K562 (cell line): Measurements from ENCODE around the gene RAB31. TPM values are rescaled to one million over a fixed set of nuclear protein-coding genes. Genes with fewer than 3 reads are reported as not detected.

Experiments used
- CEBPZ ChIP-seq: fragments of 150-350 bp; IDR thresholded peaks from 2 replicates; pipeline ENCODE4 v1.6.1; 2014; ENCODE audit warnings: low read depth, mild to moderate bottlenecking, low read length, borderline replicate concordance
- CHD4 ChIP-seq: fragments of 200-600 bp; sonication (generic); IDR thresholded peaks from 3 replicates; pipeline ENCODE4 v1.6.1; 2012; ENCODE audit warnings: low read depth, mild to moderate bottlenecking, mixed read lengths, low read length, inconsistent platforms; ENCODE audit not compliant: insufficient read depth, insufficient replicate concordance, poor library complexity, severe bottlenecking
- ETV5 ChIP-seq: sonication (generic); formaldehyde crosslinking; IDR thresholded peaks from 2 replicates; pipeline ENCODE4 v1.4.0; 2020; ENCODE audit warnings: low read depth, mild to moderate bottlenecking, missing genetic modification reagents
- GATAD2A ChIP-seq: fragments of 450-650 bp; IDR thresholded peaks from 2 replicates; pipeline ENCODE4 v1.6.1; 2017
- HDAC6 ChIP-seq: IDR thresholded peaks from 2 replicates; pipeline ENCODE4 v1.6.1; 2012; ENCODE audit warnings: low read depth, mild to moderate bottlenecking, control low read depth, inconsistent platforms, low read length, moderate library complexity
- KLF16 ChIP-seq: IDR thresholded peaks from 2 replicates; pipeline ENCODE4 v1.6.1; 2016; ENCODE audit warnings: antibody characterized with exemption
- LARP7 ChIP-seq: fragments of 450-650 bp; IDR thresholded peaks from 2 replicates; pipeline ENCODE4 v1.6.1; 2016
- NELFE ChIP-seq: IDR thresholded peaks from 2 replicates; pipeline ENCODE4 v1.6.1; 2011; ENCODE audit warnings: mild to moderate bottlenecking; ENCODE audit not compliant: insufficient read depth, insufficient read length
- NFXL1 ChIP-seq: fragments of 450-650 bp; formaldehyde crosslinking; IDR thresholded peaks from 2 replicates; pipeline ENCODE4 v1.4.0; 2021; ENCODE audit warnings: mild to moderate bottlenecking
- POLR2B ChIP-seq: fragments of 450-650 bp; IDR thresholded peaks from 2 replicates; pipeline ENCODE4 v1.6.1; 2018; ENCODE audit warnings: low read depth; ENCODE audit not compliant: partially characterized antibody
- PTRF ChIP-seq: fragments of 450-650 bp; IDR thresholded peaks from 2 replicates; pipeline ENCODE4 v1.6.1; 2016; ENCODE audit warnings: mild to moderate bottlenecking, missing genetic modification characterization, missing compliant biosample characterization
- SMAD1 ChIP-seq: fragments of 150-350 bp; IDR thresholded peaks from 2 replicates; pipeline ENCODE4 v1.6.1; 2014; ENCODE audit warnings: low read length, low read depth; ENCODE audit not compliant: partially characterized antibody
- TCF7L2 ChIP-seq: fragments of 150-350 bp; IDR thresholded peaks from 2 replicates; pipeline ENCODE4 v1.6.1; 2016; ENCODE audit warnings: low read depth, mild to moderate bottlenecking, low read length, moderate library complexity
- TEAD1 ChIP-seq, 2 experiments: fragments of 450-650 bp in 1 of 2; sonication (generic) in 1 of 2; formaldehyde crosslinking; IDR thresholded peaks; 2 replicates each; pipeline versions ENCODE4 v1.4.0 to v1.8.0; 2020 to 2022; ENCODE audit warnings: mild to moderate bottlenecking in 2 of 2, missing genetic modification reagents in 1 of 2
- TEAD2 ChIP-seq: fragments of 450-650 bp; IDR thresholded peaks from 2 replicates; pipeline ENCODE4 v1.6.1; 2016; ENCODE audit warnings: missing genetic modification characterization, control low read depth, missing compliant biosample characterization
- ZBTB17 ChIP-seq: fragments of 450-650 bp; formaldehyde crosslinking; IDR thresholded peaks from 2 replicates; pipeline ENCODE4 v1.4.0; 2020; ENCODE audit warnings: mild to moderate bottlenecking
- ZBTB26 ChIP-seq: fragments of 450-650 bp; formaldehyde crosslinking; IDR thresholded peaks from 2 replicates; pipeline ENCODE4 v1.4.0; 2022; ENCODE audit warnings: missing genetic modification characterization
- ZNF518B ChIP-seq: fragments of 250-450 bp; sonication (Bioruptor Pico); IDR thresholded peaks from 2 replicates; pipeline ENCODE4 v1.5.0; 2021; ENCODE audit warnings: mild to moderate bottlenecking, moderate library complexity
- ZNF583 ChIP-seq: fragments of 250-450 bp; sonication (Bioruptor Pico); IDR thresholded peaks from 2 replicates; pipeline ENCODE4 v1.4.0; 2020
- ZNF589 ChIP-seq: fragments of 200-800 bp; sonication (Bioruptor generic); IDR thresholded peaks from 2 replicates; pipeline ENCODE4 v1.6.1; 2016; ENCODE audit warnings: low read depth, missing genetic modification characterization, missing compliant biosample characterization
- polyA plus RNA-seq, 8 experiments: library from polyadenylated mRNA; depleted of rRNA in 4 of 8; stranded (reverse) in 5 of 8; unstranded in 3 of 8; fragments of >200 nt; fragmentation: Nextera tagmentation in 2 of 8; fragmentation: Illumina TruSeq in 1 of 8; extraction: Ambion mirVana in 2 of 8; extraction: Trizol in 1 of 8; gene quantifications; 2 replicates each; pipeline versions ENCODE4 v1.2.1 to v1.2.3, GENCODE V29; 2011 to 2014; ENCODE audit warnings: inconsistent platforms in 1 of 8, missing spikeins in 1 of 8
- total RNA-seq, 7 experiments: library from RNA; depleted of rRNA in 6 of 7; stranded (reverse); fragments of >200 nt in 6 of 7; fragmentation: Illumina TruSeq in 2 of 7; extraction: Trizol in 2 of 7; gene quantifications; 2 replicates each; pipeline versions ENCODE4 v1.2.1 to v1.2.3, GENCODE V29; 2011 to 2021; ENCODE audit warnings: low replicate concordance in 1 of 7

RAB31 gene
- total and polyA plus RNA-seq, 9 of the 15 experiments (the other 6 are each of a cell fraction or from before 2014, with no cell fraction given), result 20.7 to 70.4 (median 41.3) TPM

GRCh38 chr18:9743200-9744016 lies 35.3 kb downstream of the RAB31 start (continued):
- no peak for TF ChIP-seq CEBPZ
- peak; percentile 72 for TF ChIP-seq ETV5
- no peak for TF ChIP-seq NELFE
- TF ChIP-seq TEAD2 (tag), result peak; percentile 63; the same call in 1 of the 2 replicates
- 0 out of 2 replicates have a peak, but pooled peaks have one; percentile 37 for TF ChIP-seq ZBTB26 (CRISPR knock-in tag)
- peak; percentile 45 for TF ChIP-seq POLR2B
- 0 out of 2 replicates have a peak, but pooled peaks have one; percentile 6 for TF ChIP-seq LARP7
- peak; percentile 82 to 84 for TF ChIP-seq TEAD1 (CRISPR knock-in tag; IDR thresholded peaks at IDR 0.05)
- peak; percentile 60 for TF ChIP-seq SMAD1
- TF ChIP-seq CHD4, result peak; percentile 37
- no peak for TF ChIP-seq PTRF (tag)
- TF ChIP-seq ZNF518B (CRISPR knock-in tag), result no peak
- peak; percentile 87; the same call in 1 of the 2 replicates for TF ChIP-seq ZNF589
- TF ChIP-seq NFXL1 (CRISPR knock-in tag), result no peak
- TF ChIP-seq KLF16, result no peak
- no peak for TF ChIP-seq TCF7L2
- peak; percentile 74; the same call in 1 of the 2 replicates for TF ChIP-seq GATAD2A
- peak; percentile 85 for TF ChIP-seq ZBTB17
- peak; percentile 80 for TF ChIP-seq ZNF583 (CRISPR knock-in tag)
- TF ChIP-seq HDAC6, result no peak
